ENCODE measurements around the gene KRTAP3-2.
"Not testable (repeated sequence)": the region's sequence is repeated elsewhere in the genome, so short reads cannot be mapped to it uniquely, and the experiment has no call there.

The KRTAP3-2 gene

DNA sequence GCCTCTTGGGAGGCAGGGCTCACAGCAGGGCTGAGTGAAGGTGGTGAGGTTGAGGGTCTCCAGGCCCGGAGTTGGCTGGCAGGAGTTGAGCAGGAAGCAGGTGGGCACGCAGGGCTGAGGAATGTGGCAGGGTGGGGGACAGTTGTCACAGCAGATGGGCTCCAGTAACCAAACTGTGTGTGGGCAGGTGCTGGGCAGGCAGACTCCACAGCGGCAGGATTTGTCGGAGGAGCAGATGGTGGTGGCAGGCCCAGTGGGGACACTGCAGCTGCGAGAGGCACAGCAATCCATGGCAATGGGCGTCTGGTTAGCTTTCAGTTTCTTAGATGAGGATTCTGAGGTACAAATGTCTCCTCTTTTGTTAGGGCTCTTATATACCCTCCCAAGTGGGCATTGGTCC, at the start of gene KRTAP3-2:
Gene KRTAP3-2, minus strand, starts transcription at position 344 of the 400 bp plus-strand sequence. Its CDS starts 53 bp downstream, at position 291.
- not testable (repeated sequence) for DNase-seq

DNA sequence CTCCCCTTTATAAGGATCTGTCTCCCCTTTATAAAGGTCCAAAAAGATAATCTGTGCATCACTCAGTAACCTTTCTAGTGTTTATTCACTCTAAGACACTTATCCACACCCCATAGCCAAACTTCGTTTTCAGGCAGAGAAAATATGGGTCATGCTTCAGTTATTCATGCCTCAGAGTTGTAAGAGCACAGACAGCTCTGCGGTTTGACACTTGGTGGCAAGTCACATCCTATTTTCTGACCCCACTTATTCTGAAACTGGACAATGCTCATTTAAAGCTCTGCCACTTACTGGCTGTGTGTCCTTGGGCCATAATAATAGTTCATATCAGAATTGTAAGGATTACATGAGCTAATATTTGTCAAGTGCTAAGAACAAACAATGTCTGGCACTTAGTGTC, 49.4 kb upstream of the KRTAP3-2 start:
- peak; percentile 25 to 67 for DNase-seq

DNA sequence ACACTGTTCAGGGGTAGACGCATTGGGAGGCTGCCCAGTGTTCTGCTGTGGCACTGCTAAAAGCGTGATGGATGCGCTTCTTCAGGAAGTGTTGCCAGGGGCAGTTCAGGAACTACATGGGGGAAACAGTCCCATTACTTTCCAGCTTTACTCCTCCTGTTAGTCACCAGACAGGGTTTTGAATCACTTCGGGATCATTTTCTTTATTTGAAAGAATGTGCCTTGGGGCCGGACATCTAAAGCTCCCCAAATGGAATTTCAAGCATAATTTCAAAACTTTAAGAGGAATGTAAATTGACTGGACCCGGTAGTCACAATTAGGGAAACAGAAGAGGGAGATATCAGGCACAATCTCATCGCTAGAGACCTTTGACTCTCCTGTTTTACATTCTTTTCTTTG, 48.7 kb upstream of the KRTAP3-2 start:
- peak in 1 of 2 experiments; percentile 27 for DNase-seq

DNA sequence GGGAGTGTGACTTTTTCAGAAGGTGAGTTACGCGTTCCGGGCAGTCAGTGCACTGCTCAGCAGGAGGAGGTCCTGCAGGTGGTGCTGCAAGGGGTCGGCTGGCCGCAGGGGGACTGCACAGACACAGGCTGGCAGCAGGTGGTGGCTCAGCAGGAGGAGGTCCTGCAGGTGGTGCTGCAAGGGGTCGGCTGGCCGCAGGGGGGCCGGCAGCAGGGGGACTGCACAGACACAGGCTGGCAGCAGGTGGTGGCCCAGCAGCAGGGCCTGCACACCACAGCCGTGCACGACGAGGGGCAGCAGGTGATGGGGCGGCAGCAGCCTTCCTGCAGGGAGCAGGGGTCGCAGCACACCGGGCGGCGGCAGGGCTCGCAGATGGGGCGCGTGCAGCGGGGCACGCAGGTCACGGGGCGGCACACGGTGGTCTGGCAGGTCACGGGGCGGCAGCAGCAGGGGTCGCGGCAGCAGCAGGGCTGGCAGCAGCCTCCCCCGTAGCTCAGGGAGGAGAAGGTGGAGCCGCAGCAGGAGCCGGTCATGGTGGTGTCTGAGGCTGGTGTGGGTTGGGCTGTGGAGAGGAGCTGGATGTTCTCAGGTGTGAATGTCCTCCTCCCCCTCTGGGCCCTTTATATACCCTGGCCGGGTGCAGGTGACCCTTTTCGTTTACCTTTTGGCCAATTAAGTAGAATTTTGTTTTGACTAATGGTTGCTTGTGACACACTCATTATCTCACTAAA, 47.2 kb upstream of the KRTAP3-2 start, which contains the start of gene KRTAP2-1:
Gene KRTAP2-1, minus strand, starts transcription at position 582 of the 731 bp plus-strand sequence. Its CDS starts 49 bp downstream, at position 533.
- DNase-seq: not testable (repeated sequence)

DNA sequence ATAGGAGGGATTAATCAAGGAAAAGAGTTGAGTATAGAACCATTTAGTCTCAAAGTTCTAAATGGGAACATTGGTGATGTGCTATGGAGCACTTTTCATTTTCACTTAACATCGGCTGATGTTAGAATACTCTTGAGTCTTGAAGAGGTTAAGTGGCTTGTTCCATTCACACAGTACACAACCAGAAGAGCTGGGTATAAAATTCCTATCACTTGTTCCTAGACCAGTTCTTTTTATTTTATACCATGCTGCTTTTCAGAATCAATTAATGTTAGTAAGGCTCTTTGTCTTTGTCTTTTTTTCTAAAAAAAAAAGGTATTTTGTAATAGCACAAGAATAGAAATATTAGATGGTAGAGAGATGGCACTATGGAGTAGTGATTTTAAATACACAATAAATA, 43.2 kb upstream of the KRTAP3-2 start:
- DNase-seq: no peak

DNA sequence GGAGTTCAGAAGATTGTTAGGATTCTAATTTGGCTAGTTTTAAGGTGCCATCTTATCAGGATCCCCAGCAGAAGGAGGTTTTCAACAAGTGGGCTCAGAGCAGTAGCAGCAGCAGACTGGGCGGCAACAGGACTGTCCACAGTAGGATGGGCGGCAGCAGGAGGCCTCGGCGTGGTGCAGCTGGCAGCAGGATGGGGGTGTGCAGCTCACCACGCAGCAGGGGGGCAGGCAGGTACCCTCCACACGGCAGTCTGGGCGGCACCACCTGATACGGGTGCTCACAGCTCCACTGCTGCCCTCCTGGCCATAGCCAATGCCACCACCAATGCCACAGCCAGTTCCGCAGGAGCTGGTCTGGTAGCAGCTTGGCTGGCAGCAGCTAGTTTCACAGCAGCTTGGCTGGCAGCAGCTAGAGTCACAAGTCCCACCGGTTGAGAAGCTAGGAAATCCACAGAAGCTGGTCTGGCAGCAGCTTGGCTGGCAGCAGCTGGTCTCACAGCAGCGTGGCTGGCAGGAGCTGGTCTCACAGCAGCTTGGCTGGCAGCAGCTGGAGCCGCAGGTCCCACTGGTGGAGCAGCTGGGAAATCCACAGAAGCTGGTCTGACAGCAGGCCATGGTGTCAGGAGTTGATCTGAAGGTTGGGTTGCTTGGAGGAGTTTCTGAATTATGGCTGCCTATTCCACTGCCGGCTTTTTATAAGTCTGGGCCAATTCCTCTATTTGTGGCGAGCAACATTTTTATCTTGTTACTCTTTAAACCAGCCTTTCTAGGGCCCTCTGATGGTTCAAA, 41.3 kb upstream of the KRTAP3-2 start, which contains the start of gene KRTAP1-1:
Gene KRTAP1-1, minus strand, starts transcription at position 668 of the 789 bp plus-strand sequence. Its CDS starts 53 bp downstream, at position 615.
- DNase-seq: not testable (repeated sequence)

DNA sequence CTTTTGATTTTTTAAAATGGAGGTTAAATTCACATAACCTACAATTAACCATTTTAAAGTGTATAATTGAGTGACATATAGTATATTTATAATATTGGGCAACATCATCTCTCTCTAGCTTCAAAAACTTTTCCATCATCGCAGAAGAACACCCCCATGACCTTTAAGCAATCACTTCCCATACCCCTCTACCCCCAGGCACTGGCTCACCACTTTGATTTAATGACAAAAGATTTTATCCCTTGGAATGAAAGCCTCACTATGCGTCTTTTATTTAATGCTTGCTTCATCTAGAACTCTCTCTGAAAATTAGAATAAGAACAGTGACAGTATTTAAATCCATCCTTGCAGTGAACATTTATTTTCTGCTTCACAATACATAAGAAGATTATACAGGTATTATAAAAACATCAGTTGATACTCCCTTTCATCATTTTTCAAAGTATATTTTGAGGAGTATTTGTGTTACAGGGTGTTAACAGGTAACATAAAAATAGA, 38.2 kb upstream of the KRTAP3-2 start:
- DNase-seq: no peak

DNA sequence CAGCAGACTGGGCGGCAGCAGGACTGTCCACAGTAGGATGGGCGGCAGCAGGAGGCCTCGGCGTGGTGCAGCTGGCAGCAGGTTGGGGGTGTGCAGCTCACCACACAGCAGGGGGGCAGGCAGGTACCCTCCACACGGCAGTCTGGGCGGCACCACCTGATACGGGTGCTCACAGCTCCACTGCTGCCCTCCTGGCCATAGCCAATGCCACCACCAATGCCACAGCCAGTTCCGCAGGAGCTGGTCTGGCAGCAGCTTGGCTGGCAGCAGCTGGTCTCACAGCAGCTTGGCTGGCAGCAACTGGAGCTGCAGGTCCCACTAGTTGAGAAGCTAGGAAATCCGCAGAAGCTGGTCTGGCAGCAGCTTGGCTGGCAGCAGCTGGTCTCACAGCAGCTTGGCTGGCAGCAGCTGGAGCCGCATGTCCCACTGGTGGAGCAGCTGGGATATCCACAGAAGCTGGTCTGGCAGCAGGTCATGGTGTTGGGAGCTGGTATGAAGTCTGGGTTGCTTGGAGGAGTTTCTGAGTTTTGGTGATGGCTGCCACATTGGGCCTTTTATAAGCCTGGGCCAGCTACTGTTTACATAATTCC, 34.7 kb upstream of the KRTAP3-2 start, which contains the start of gene KRTAP1-3:
Gene KRTAP1-3, minus strand, starts transcription at position 529 of the 590 bp plus-strand sequence. Its CDS starts 53 bp downstream, at position 476.
- not testable (repeated sequence) for DNase-seq

DNA sequence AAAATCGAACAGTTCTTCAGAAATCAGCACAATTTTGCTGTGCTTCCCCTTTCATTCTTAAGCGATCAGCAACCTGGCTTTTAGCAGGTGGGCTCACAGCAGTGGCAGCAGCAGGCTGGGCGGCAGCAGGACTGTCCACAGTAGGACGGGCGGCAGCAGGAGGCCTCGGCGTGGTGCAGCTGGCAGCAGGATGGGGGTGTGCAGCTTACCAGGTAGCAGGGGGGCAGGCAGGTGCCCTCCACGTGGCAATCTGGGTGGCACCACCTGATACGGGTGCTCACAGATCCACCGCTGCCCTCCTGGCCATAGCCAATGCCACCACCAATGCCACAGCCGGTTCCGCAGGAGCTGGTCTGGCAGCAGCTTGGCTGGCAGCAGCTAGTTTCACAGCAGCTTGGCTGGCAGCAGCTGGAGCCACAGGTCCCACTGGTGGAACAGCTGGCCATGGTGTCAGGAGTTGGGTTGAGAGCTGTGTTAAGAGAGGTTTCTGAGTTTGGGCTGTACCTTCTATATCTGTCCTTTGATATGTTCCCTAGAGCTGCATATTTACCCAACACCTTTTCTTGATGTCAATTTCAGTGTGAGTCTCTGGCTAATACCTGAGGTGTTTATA, 30.0 kb upstream of the KRTAP3-2 start, which contains the start of gene KRTAP1-4:
Gene KRTAP1-4, minus strand, starts transcription at position 563 of the 613 bp plus-strand sequence. Its CDS starts 117 bp downstream, at position 446.
- DNase-seq: no peak

DNA sequence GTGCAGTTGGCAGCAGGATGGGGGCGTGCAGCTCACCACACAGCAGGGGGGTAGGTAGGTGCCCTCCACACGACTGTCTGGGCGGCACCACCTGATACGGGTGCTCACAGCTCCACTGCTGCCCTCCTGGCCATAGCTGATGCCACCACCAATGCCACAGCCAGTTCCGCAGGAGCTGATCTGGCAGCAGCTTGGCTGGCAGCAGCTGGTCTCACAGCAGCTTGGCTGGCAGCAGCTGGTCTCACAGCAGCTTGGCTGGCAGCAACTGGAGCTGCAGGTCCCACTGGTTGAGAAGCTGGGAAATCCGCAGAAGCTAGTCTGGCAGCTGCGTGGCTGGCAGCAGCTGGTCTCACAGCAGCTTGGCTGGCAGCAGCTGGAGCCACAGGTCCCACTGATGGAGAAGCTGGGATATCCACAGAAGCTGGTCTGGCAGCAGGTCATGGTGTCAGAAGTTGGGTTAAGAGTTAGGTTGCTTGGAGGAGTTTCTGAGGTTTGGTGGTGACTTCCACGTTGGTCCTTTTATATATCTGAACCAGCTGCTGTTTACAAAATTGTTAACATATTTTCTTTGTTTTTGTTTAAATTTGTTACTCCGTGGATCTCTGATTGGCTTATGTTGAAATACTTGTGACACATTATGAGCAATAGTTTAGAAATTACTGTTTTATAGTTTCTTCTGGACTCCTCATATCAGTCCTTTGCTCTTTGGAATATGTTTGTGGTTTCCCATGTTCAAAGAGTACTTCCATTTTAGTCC, 27.2 kb upstream of the KRTAP3-2 start, which contains the start of gene KRTAP1-5:
Gene KRTAP1-5, minus strand, starts transcription at position 494 of the 757 bp plus-strand sequence. Its CDS starts 53 bp downstream, at position 441.
- no peak for DNase-seq

DNA sequence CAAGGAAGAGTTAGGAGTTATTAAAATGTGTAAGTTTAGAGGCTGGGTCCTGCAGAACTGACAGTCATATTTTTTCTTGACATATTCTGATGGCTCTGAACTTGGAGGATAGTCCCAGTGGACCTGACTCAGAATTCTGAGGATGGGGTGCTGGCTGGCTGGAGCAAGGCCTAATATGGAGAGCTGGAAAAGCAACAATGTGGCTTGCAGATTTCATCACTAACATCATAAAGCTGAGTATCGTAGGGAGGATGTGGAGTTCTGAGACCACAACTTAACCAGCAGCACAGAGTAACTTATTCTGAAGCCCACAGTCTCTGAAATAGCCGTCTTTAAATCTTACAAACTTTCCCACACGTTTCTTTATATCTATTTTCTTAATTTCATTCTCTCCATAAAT, 25.0 kb upstream of the KRTAP3-2 start:
- no peak for DNase-seq

DNA sequence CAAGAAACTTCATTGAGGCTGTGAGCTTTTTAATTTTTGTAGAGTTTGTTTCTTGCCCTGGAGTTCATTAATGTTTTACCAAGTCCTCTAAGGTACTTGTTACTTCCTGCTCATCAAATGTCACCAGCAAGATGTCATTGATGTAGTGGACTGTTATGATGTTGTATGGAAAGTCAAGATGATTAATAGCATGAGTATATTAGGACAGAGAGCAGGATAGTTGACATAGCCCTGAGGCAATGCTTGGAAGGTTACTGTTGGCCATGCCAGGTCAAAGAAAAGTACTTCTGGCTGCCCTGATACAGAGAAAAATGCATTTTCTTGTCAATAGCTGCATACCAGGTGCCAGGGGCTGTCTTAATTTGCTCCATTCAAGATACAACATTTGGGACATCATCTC, 20.6 kb upstream of the KRTAP3-2 start:
- DNase-seq: no peak

DNA sequence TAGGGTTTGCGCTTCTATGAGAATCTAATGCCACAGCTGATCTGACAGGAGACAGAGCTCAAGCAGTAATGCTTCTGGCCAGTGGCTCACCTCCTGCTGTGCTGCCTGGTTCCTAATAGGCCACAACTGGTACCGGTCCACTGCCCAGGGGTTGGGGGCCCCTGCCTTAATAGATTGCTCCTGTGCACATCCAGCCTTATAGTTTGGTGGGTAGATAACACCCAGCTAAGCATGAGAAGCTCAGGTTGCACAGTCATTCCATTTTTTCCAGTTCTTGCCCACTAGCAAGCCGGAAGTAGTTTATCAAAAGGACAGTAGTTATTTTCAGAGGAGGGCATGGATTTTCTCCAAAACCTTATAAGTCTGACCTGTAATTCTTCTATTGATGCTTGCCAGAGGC, 19.7 kb upstream of the KRTAP3-2 start:
- no peak for DNase-seq

DNA sequence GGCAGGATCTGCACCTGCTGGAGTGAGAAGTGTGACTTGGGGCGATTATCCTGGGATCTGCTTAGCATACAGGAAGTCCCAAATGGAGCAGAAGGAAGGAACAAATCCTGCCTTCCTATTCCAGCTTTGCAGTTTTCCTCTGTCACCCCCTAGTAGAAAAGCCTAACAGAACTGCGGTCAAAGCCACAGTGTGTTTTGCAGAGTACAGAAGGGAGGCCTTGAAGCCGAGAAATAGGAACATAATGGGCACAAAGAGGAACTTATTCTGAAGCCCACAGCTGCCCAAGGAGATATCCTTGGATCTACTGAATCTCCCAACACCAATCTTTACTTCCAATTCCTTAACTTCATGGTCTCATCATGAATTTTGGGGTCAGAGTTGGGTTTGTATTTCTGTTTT, 18.8 kb upstream of the KRTAP3-2 start:
- no peak for DNase-seq

DNA sequence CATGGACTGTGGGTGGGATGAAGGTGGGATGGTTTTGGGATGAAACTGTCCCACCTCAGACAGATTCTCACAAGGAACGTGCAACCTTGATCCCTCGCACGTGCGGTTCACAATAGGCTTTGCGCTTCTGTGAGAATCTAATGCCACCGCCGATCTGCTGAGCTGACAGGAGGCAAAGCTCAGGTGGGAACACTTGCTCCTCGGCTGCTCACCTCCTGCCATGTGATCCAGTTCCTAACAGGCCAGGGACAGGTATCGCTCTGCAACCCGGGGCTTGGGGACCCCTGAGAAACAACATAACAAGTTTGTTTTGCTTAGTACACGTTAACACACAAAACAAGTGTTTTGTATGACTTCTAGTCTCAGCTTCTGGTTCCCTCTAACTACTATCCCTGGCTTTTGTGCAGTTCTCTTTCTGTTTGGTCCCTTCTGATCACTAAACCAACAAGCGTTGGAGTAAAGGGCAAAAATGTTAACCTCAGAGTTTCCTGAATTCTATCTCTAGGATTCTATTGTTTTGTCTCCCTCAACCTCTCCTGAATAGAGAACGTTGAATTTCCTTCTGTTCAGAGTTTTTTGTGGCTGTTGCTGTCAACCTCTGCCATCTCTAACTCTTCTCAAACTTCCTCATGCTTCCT, 17.0 kb upstream of the KRTAP3-2 start:
- DNase-seq: no peak

DNA sequence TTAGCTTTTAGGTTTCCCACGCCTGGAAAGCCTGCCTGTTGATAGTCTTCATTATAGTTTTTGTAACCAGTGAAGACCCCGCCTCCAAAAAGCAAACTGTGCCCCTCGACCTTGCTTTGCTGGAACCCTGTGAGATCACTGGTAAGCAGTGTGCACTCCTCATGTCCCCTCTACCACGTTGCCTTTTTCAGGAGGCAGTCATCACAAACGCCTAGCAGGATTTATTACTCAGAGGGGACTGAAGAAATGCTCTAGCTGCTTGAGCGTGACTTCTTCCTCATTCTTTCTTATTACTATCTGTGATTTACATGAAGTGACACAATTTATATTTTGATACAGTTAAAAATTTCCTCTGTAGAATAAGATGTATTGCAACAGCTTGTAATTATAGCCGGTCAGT, 15.7 kb upstream of the KRTAP3-2 start:
- no peak for DNase-seq

DNA sequence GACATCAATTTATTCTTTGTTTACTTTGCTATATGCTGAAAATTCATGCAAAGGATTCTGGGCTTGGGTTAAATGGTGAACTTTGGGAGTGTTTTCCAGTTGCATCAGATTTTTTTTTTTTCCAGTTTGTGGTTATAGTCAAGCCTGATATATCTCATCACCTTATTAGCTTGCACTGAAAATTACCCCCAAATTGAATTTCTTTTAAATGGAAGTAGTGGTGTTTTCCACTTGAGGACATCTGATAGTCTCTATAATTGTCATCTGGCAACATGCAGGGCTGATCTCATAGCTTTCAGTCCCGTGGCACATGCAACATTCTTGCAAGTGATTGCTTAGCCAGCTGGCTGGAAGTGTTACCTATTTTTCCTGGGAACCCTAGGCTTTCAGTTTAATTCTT, 13.9 kb upstream of the KRTAP3-2 start:
- DNase-seq: no peak

DNA sequence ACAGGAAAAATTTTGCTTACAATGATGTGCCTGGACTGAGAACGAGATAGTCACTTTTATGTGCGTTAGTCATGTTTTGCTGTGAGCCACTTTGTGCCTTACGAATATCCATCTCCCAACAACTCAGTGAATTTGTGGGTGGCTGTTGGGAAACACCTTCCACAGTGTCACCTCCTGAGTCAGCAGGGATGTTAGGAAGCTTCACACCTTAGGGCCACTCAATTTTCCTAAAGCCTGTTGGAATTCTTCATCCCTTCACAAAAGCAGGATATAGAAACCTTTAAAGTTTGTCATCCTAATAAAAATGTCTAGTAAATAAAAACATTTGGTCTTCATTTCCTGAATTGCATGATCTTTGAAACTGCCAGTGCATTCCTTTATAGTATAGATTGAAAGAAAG, 13.5 kb upstream of the KRTAP3-2 start:
- DNase-seq: no peak

DNA sequence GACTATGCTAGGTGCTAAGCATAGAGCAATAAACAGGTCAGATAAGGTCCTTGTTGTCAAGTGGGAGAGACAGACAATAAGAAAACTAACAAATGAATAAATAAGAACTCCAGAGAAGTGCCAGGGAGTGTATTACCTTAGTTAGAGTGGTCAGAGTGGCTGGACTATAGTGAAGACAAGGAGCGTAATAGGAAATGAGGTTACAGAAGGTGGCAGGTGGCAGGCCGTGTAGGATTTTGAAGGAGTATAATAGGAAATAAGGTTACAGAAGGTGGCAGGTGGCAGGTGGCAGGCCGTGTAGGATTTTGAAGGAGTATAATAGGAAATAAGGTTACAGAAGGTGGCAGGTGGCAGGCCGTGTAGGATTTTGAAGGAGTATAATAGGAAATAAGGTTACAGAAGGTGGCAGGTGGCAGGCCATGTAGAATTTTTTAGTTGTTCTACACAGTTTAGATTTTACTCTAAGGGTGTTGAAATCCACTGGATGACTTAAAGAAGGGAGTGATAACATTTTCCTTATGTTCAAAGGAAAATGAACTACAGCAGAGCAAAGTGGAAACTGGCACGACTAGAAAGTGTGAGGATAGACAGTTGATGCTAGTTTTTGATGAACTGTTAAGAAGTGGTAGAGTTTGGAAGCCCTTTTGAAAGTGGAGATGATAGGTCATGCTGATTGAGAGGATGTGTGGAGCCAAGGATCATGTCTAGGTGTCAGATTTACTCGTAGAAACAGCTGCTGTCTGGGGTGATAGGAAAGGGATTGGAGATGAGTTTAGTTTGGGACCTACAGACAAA, 12.8 kb upstream of the KRTAP3-2 start:
- DNase-seq: no peak

DNA sequence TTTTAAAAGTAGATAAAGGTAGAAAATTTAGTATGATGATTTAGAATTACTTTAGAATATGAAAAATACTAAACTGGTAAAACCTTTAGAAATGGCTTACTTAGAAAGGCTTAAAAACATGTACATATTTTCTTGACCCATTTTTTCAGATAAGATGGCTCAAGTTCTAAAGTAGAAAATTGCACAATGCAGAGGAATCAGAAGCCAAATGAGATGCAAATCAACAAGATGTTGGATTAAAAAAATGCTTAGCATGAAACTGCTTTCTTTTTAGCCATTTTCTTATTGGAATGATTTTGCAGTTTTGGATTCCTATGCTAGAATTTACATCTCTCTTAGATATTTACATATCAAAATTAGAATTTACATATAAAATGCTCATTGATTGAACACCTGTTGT, 10.7 kb upstream of the KRTAP3-2 start:
- DNase-seq: no peak

All from SW 1271 (cell line).